Tibial nerve (tissue), 3 donors: ENCODE measurements around the gene TTLL8.

Experiments used
- CTCF ChIP-seq, 5 experiments: fragments of 200-600 bp in 3 of 5; fragments of 450-650 bp in 2 of 5; sonication (generic) in 3 of 5; IDR thresholded peaks; one replicate each; pipeline ENCODE4 v1.5.1; 2016 to 2019; ENCODE audit warnings: antibody characterized with exemption in 5 of 5, mild to moderate bottlenecking in 3 of 5, moderate library complexity in 2 of 5
- POLR2A ChIP-seq, 2 donors: fragments of 450-650 bp; IDR thresholded peaks; one replicate each; pipeline ENCODE4 v1.6.1; 2017; ENCODE audit warnings: antibody characterized with exemption in 2 of 2, mild to moderate bottlenecking in 2 of 2, moderate library complexity in 2 of 2

- TF ChIP-seq CTCF (IDR thresholded peaks at IDR 0.05): no peak
- TF ChIP-seq POLR2A (IDR thresholded peaks at IDR 0.05): no peak
Measured at GRCh38 chr22:49975543-49976389, 82.3 kb downstream of the TTLL8 start.
